Heart right ventricle (tissue), 16 donors: ENCODE results near the gene PRELID3B. TPM values are rescaled to one million over a fixed set of nuclear protein-coding genes. Genes with fewer than 3 reads are reported as not detected.

Experiments
- ATAC-seq, 8 donors: fragments of 200-7000 bp; cut with Tn5 transposase; one replicate each; pipeline ENCODE4 v1.9.1; 2020; ENCODE audit warnings: mild to moderate bottlenecking in 8 of 8, moderate library complexity in 8 of 8, moderate number of reproducible peaks in 1 of 8
- DNase-seq, 2 donors: peaks; one replicate each; pipeline ENCODE4 v3.0.0-alpha.2; 2020
- H3K27ac ChIP-seq, 10 donors: fragments of 200-600 bp; sonication (generic) in 2 of 10; one replicate each; pipeline versions ENCODE4 v1.5.0 to v1.8.0; 2020 to 2022; ENCODE audit warnings: mild to moderate bottlenecking in 3 of 10
- H3K27me3 ChIP-seq, 7 donors: fragments of 200-600 bp; one replicate each; pipeline ENCODE4 v1.8.0; 2021 to 2022; ENCODE audit warnings: mild to moderate bottlenecking in 2 of 7
- H3K36me3 ChIP-seq, 9 donors: fragments of 200-600 bp; sonication (generic) in 1 of 9; one replicate each; pipeline versions ENCODE4 v1.5.0 to v1.8.0; 2020 to 2022; ENCODE audit warnings: mild to moderate bottlenecking in 2 of 9
- H3K4me1 ChIP-seq, 9 donors: fragments of 200-600 bp; sonication (generic) in 1 of 9; one replicate each; pipeline versions ENCODE4 v1.5.0 to v1.8.0; 2020 to 2022; ENCODE audit warnings: mild to moderate bottlenecking in 4 of 9
- H3K4me3 ChIP-seq, 10 donors: fragments of 200-600 bp; sonication (generic) in 2 of 10; one replicate each; pipeline versions ENCODE4 v1.5.0 to v1.8.0; 2020 to 2022; ENCODE audit warnings: mild to moderate bottlenecking in 7 of 10, moderate library complexity in 2 of 10
- H3K9me3 ChIP-seq, 11 donors: fragments of 200-600 bp in 10 of 11; sonication (generic) in 2 of 11; one replicate each; pipeline versions ENCODE4 v1.5.0 to v1.8.0; 2013 to 2022; ENCODE audit warnings: mild to moderate bottlenecking in 2 of 11, control low read depth in 1 of 11, moderate library complexity in 1 of 11
- CTCF ChIP-seq, 9 donors: fragments of 200-600 bp; sonication (generic) in 2 of 9; IDR thresholded peaks; one replicate each; pipeline versions ENCODE4 v1.5.0 to v1.8.0; 2021 to 2022; ENCODE audit warnings: antibody characterized with exemption in 9 of 9, mild to moderate bottlenecking in 5 of 9, moderate library complexity in 1 of 9
- WGBS, 2 donors: extraction: QIAGEN DNeasy Blood & Tissue Kit; methylation state at CpG; one replicate each; pipeline ENCODE4 v1.1.7; 2013; ENCODE audit warnings: inconsistent platforms in 1 of 2; 5-methylcytosine and 5-hydroxymethylcytosine counted together
- intact Hi-C, 10 donors: fragments of 100-400 bp; cut with DNase I; formaldehyde crosslinking; loops; one replicate each; pipeline versions ENCODE4 v1.11.1 to v1.14.2; 2022
- polyA plus RNA-seq, 2 donors: library from polyadenylated mRNA; stranded (reverse); fragments of 200-250 nt; gene quantifications; one replicate each; pipeline ENCODE4 v1.2.3, GENCODE V29; 2013
- total RNA-seq, 10 donors: library from RNA; stranded (reverse); fragmentation: NEBNext Ultra II Directional in 3 of 10; extraction: Animal tissue kit (Norgen Biotek cat#: 25700) in 3 of 10; gene quantifications; one replicate each; pipeline versions ENCODE4 v1.2.1 to v1.2.4, GENCODE V29; 2021 to 2023
- donor health status: Arrhythmogenic right ventricular cardiomyopathy.
- donor health status: ischemic (EF 13 %, LVEDD 7.1; RV severe dilation, severe dysfunction).
- donor health status: healthy with polysubstance abuse.
- donor health status: DM: no; HTN: yes; CAD: no.
- donor health status: DM: no; HTN: no; CAD: no.
- donor health status: ischemic (EF 25% LVEDD 6.9; RV normal size, moderate dysfunction).
- donor health status: ischemic (EF 25% LVEDD 5.7; RV mildly dilated, moderate dysfunction).
- donor health status: healthy.
- donor health status: DM: yes; HTN: yes; CAD: no.
- donor health status: Ischemic cardiomyopathy.
- donor health status: ischemic (EF 35%, LVEDD 5.7; RV mildly dilated, moderate dysfunction).
- donor health status: nonischemic (EF 11% LVEDD 7.7; RV severe dilation, severe dysfunction).
- donor health status: DM: yes; HTN: yes; CAD: no.
- donor health status: PGD.
- donor health status: ischemic (EF 29% LVEDD 5.4; RV normal size, mild dysfunction).
- donor health status: nonischemic (EF 23%, LVEDD 6.1; RV moderate dilation, normal function).

The PRELID3B gene
- total and polyA plus RNA-seq, 12 donors, result 11.5 to 55.9 (median 45.3) TPM

GRCh38 chr20:59078231-59078630 is 35.6 kb upstream of the PRELID3B start:
- 71 to 81% methylated on average over 5 of the region's 5 CpGs for WGBS, 2 donors
- intact Hi-C loops, result no loop called here
- H3K4me3 ChIP-seq, result no peak overlapping the region
- no peaks in the 10 kb centered on the region for H3K36me3 ChIP-seq
- H3K9me3 ChIP-seq, result no peaks in the 10 kb centered on the region
- no peak for TF ChIP-seq CTCF (IDR thresholded peaks at IDR 0.05)
- no peak for ATAC-seq
- peaks cover 0 to 40% (median 14%) of the 10 kb centered on the region in 7 donors for H3K27me3 ChIP-seq
- no peak for DNase-seq
- H3K27ac ChIP-seq, result no peak overlapping the region
- peaks cover 0 to 9% (median 4%) of the 10 kb centered on the region in 9 donors for H3K4me1 ChIP-seq

GRCh38 chr20:59077705-59078104 is 35.1 kb upstream of the PRELID3B start:
- Histone ChIP-seq H3K9me3 (no peaks in the 10 kb centered on the region), H3K4me3 (no peak overlapping the region), H3K27me3 (peaks cover 0 to 40% (median 14%) of the 10 kb centered on the region in 7 donors), H3K4me1 (peaks cover 0 to 14% (median 5%) of the 10 kb centered on the region in 9 donors), H3K27ac (no peak overlapping the region), H3K36me3 (no peaks in the 10 kb centered on the region)
- DNase-seq (no peak), ATAC-seq (no peak)
- 34 to 50% methylated on average over 1 of the region's 1 CpG for WGBS, 2 donors
- intact Hi-C loops, result no loop called here
- TF ChIP-seq CTCF (IDR thresholded peaks at IDR 0.05), result no peak

GRCh38 chr20:59075934-59076508 is 33.4 kb upstream of the PRELID3B start:
- ATAC-seq (no peak), DNase-seq (no peak)
- H3K27me3 ChIP-seq, result peaks cover 0 to 36% (median 21%) of the 10 kb centered on the region in 7 donors
- H3K4me3 ChIP-seq, result no peak overlapping the region
- intact Hi-C loops, result no loop called here
- 73 to 78% methylated on average over 4 of the region's 4 CpGs for WGBS, 2 donors
- no peak overlapping the region for H3K27ac ChIP-seq
- H3K4me1 ChIP-seq, result peaks cover 0 to 14% (median 5%) of the 10 kb centered on the region in 9 donors
- no peaks in the 10 kb centered on the region for H3K9me3 ChIP-seq
- no peak for TF ChIP-seq CTCF (IDR thresholded peaks at IDR 0.05)
- no peaks in the 10 kb centered on the region for H3K36me3 ChIP-seq

GRCh38 chr20:59074456-59074855 is 31.9 kb upstream of the PRELID3B start:
- TF ChIP-seq CTCF (IDR thresholded peaks at IDR 0.05), result no peak
- peaks cover 0 to 35% (median 21%) of the 10 kb centered on the region in 7 donors for H3K27me3 ChIP-seq
- H3K4me1 ChIP-seq, result peaks cover 0 to 14% (median 5%) of the 10 kb centered on the region in 9 donors
- intact Hi-C loops, result no loop called here
- DNase-seq (no peak), ATAC-seq (no peak)
- no peaks in the 10 kb centered on the region for H3K9me3 ChIP-seq
- 37 to 63% methylated on average over 3 of the region's 3 CpGs for WGBS, 2 donors
- no peaks in the 10 kb centered on the region for H3K36me3 ChIP-seq
- no peak overlapping the region for H3K27ac ChIP-seq
- H3K4me3 ChIP-seq, result no peak overlapping the region
